A673 (cell line): ENCODE data around the gene KBTBD12.

Source experiments
- CTCF ChIP-seq: fragments of 300-800, 200-600 bp; sonication (generic); conservative IDR thresholded peaks from 2 replicates; pipeline ENCODE4 v1.5.1; 2017; ENCODE audit warnings: low read depth, mild to moderate bottlenecking, antibody characterized with exemption, low read length, moderate library complexity, mixed read lengths
- EZH2 ChIP-seq: fragments of 200-600 bp; sonication (generic); IDR thresholded peaks from 2 replicates; pipeline ENCODE4 v1.6.1; 2017; ENCODE audit warnings: borderline replicate concordance, low read depth, mild to moderate bottlenecking, mixed read lengths, antibody characterized with exemption, low read length; ENCODE audit not compliant: poor library complexity, severe bottlenecking

- TF ChIP-seq EZH2 (no peak), CTCF (no peak)
These were observed 33.4 kb upstream of the KBTBD12 start for GRCh38 chr3:127881586-127881985.
